Mesenchymal stem cell (in vitro differentiated cells and primary cell): ENCODE measurements around the gene BORCS5.
"Not testable (repeated sequence)": the region's sequence is repeated elsewhere in the genome, so short reads cannot be mapped to it uniquely, and the experiment has no call there.

ENCODE experiments used
- DNase-seq: peaks from one replicate; pipeline ENCODE4 v3.0.0-alpha.2; 2013
- H2AFZ ChIP-seq: one replicate; pipeline ENCODE4 v1.6.1; 2013; ENCODE audit warnings: low read depth, mild to moderate bottlenecking, control low read depth, inconsistent platforms, low read length, moderate library complexity
- H2AK5ac ChIP-seq: 2 replicates; pipeline ENCODE4 v1.6.1; 2013; ENCODE audit warnings: low read length, moderate library complexity, mild to moderate bottlenecking, inconsistent platforms; ENCODE audit not compliant: severe bottlenecking
- H2BK120ac ChIP-seq: one replicate; pipeline ENCODE4 v1.6.1; 2013; ENCODE audit warnings: low read depth, mild to moderate bottlenecking, inconsistent platforms, low read length, moderate library complexity
- H2BK12ac ChIP-seq, 2 experiments: one replicate each; pipeline ENCODE4 v1.6.1; 2013; ENCODE audit warnings: inconsistent platforms in 2 of 2, low read length in 2 of 2, mild to moderate bottlenecking in 2 of 2, moderate library complexity in 2 of 2, control low read depth in 1 of 2
- H2BK15ac ChIP-seq: one replicate; pipeline ENCODE4 v1.6.1; 2013; ENCODE audit warnings: mild to moderate bottlenecking, low read depth, inconsistent platforms; ENCODE audit not compliant: poor library complexity, severe bottlenecking
- H2BK5ac ChIP-seq: 2 replicates; pipeline ENCODE4 v1.6.1; 2013; ENCODE audit warnings: low read depth, mild to moderate bottlenecking, low read length, control low read depth, inconsistent platforms; ENCODE audit not compliant: poor library complexity, severe bottlenecking
- H3K14ac ChIP-seq, 2 experiments: one replicate each; pipeline ENCODE4 v1.6.1; 2013; ENCODE audit warnings: inconsistent platforms in 2 of 2, low read length in 2 of 2, control low read depth in 1 of 2, mild to moderate bottlenecking in 1 of 2, moderate library complexity in 1 of 2
- H3K18ac ChIP-seq, 2 experiments: one replicate each; pipeline ENCODE4 v1.6.1; 2013; ENCODE audit warnings: inconsistent platforms in 2 of 2, low read length in 2 of 2, control low read depth in 1 of 2, low read depth in 1 of 2, mild to moderate bottlenecking in 1 of 2
- H3K23ac ChIP-seq, 2 experiments: one replicate each; pipeline ENCODE4 v1.6.1; 2013; ENCODE audit warnings: inconsistent platforms in 2 of 2, low read length in 2 of 2, mild to moderate bottlenecking in 2 of 2, moderate library complexity in 2 of 2, control low read depth in 1 of 2
- H3K27ac ChIP-seq: 2 replicates; pipeline ENCODE4 v1.5.1; 2013; ENCODE audit warnings: mild to moderate bottlenecking, moderate library complexity, low read length, control low read depth, inconsistent platforms; ENCODE audit not compliant: poor library complexity, severe bottlenecking
- H3K27me3 ChIP-seq, 2 experiments: 2 replicates each; pipeline versions ENCODE4 v1.6.1 to v1.7.0; 2013; ENCODE audit warnings: low read length in 2 of 2, mild to moderate bottlenecking in 2 of 2, moderate library complexity in 2 of 2, control low read depth in 1 of 2, inconsistent platforms in 1 of 2; ENCODE audit not compliant: control insufficient read depth in 1 of 2, insufficient read depth in 1 of 2
- H3K36me3 ChIP-seq, 2 experiments: 2 replicates each; pipeline versions ENCODE4 v1.6.1 to v1.7.0; 2013; ENCODE audit warnings: low read length in 2 of 2, control low read depth in 1 of 2, inconsistent platforms in 1 of 2, low read depth in 1 of 2, mild to moderate bottlenecking in 1 of 2; ENCODE audit not compliant: insufficient read depth in 2 of 2, control insufficient read depth in 1 of 2
- H3K4ac ChIP-seq, 2 experiments: one replicate each; pipeline ENCODE4 v1.6.1; 2013; ENCODE audit warnings: inconsistent platforms in 2 of 2, low read length in 2 of 2, mild to moderate bottlenecking in 2 of 2, moderate library complexity in 2 of 2, control low read depth in 1 of 2, low read depth in 1 of 2
- H3K4me1 ChIP-seq: 2 replicates; pipeline ENCODE4 v1.6.1; 2013; ENCODE audit warnings: low read depth, low read length, control low read depth; ENCODE audit not compliant: control insufficient read depth, insufficient read depth
- H3K4me2 ChIP-seq: 2 replicates; pipeline ENCODE4 v1.6.1; 2013; ENCODE audit warnings: low read length, mild to moderate bottlenecking, inconsistent platforms; ENCODE audit not compliant: poor library complexity, severe bottlenecking
- H3K4me3 ChIP-seq, 2 experiments: 2 replicates each; pipeline versions ENCODE4 v1.5.1 to v1.7.0; 2013; ENCODE audit warnings: low read length in 2 of 2, mild to moderate bottlenecking in 2 of 2, control low read depth in 1 of 2, low read depth in 1 of 2; ENCODE audit not compliant: insufficient read depth in 1 of 2
- H3K79me1 ChIP-seq: replicated peaks from 2 replicates; pipeline ENCODE4 v1.6.1; 2013; ENCODE audit warnings: mild to moderate bottlenecking, control low read depth, low read length, inconsistent platforms; ENCODE audit not compliant: poor library complexity, severe bottlenecking
- H3K9ac ChIP-seq: 2 replicates; pipeline ENCODE4 v1.7.0; 2013; ENCODE audit warnings: mild to moderate bottlenecking, low read length, moderate library complexity
- H3K9me3 ChIP-seq: 2 replicates; pipeline ENCODE4 v1.7.0; 2013; ENCODE audit warnings: mild to moderate bottlenecking, low read length; ENCODE audit not compliant: control insufficient read depth
- H4K8ac ChIP-seq: one replicate; pipeline ENCODE4 v1.6.1; 2013; ENCODE audit warnings: inconsistent platforms, mild to moderate bottlenecking, low read length, moderate library complexity
- H4K91ac ChIP-seq: one replicate; pipeline ENCODE4 v1.6.1; 2013; ENCODE audit warnings: mild to moderate bottlenecking, low read length, inconsistent platforms
- WGBS: methylation state at CpG from one replicate; pipeline ENCODE4 v1.1.7; 2013; ENCODE audit warnings: mixed read lengths; 5-methylcytosine and 5-hydroxymethylcytosine counted together

The BORCS5 gene

DNA sequence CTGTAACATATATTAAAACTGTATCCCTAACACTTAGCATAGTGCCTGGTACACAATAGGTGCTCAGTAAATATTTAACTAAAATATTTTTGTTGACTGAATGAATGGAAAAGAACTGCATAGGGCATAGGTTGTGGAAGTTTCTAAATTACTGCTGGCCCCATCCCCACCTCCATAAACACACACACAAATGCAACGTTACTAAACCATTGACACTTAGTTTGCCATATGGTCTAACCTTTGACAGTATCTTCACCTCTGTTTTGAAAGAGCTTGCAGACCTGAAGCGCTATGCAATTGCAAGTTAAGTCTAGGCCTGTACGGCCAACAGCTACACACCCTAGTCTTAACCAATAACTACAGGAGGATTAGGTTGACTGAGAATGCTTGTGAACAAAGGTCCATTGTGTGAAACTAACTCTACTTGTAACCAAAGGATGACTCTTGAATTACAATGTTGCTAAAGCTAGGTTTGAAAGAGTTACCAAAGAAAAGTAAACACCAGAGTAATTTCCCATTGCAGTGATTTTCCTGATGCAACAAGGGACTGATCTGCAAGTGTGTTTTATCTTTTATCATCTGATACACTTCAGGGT lies 5.9 kb upstream of the BORCS5 start:
- H3K4ac ChIP-seq = no peak overlapping the region
- H4K8ac ChIP-seq = no peak overlapping the region
- H3K4me1 ChIP-seq = peaks cover 9% of the 10 kb centered on the region
- no peak overlapping the region for H3K14ac ChIP-seq
- H4K91ac ChIP-seq = no peak overlapping the region
- H2AFZ ChIP-seq = no peak overlapping the region
- H2BK120ac ChIP-seq = no peak overlapping the region
- no peaks in the 10 kb centered on the region for H3K27me3 ChIP-seq
- H2AK5ac ChIP-seq = no peak overlapping the region
- H3K9me3 ChIP-seq = no peaks in the 10 kb centered on the region
- DNase-seq = no peak
- no peaks in the 10 kb centered on the region for H3K79me1 ChIP-seq
- H2BK12ac ChIP-seq = no peak overlapping the region
- H3K4me2 ChIP-seq = no peak overlapping the region
- no peak overlapping the region for H3K4me3 ChIP-seq
- no peaks in the 10 kb centered on the region for H3K36me3 ChIP-seq
- H2BK5ac ChIP-seq = no peak overlapping the region
- 74% methylated on average over 2 of the region's 3 CpGs for WGBS
- H2BK15ac ChIP-seq = no peak overlapping the region
- no peak overlapping the region for H3K9ac ChIP-seq
- no peak overlapping the region for H3K18ac ChIP-seq
- no peak overlapping the region for H3K23ac ChIP-seq
- H3K27ac ChIP-seq = no peak overlapping the region

DNA sequence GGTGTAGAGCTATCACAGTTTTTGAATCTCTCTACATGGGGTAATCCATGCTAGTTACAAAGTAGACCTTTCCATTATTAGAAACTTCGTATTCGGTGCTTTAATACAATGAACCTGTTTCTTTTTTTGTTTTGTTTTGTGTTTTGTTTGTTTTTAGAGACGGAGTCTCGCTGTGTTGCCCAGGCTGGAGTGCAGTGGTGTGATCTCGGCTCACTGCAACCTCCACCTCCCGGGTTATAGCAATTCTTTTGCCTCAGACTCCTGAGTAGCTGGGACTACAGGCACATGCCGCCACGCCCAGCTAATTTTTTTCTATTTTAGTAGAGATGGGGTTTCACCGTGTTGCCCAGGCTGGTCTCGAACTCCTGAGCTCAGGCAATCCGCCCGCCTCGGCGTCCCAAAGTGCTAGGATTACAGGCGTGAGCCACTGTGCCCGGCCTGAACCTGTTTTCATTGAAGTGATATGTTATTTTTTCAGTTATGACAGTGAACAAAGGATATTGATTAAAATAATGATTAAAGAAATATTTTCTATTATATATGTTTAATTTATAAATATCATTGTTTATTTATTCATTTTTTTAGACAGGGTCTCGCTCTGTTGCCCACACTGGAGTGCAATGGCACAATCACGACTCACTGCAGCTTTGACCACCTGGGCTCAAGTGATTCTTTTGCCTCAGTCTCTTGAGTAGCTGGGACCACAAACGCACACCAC lies 5.3 kb upstream of the BORCS5 start:
- not testable (repeated sequence) for H3K4me1 ChIP-seq, H2BK120ac ChIP-seq

DNA sequence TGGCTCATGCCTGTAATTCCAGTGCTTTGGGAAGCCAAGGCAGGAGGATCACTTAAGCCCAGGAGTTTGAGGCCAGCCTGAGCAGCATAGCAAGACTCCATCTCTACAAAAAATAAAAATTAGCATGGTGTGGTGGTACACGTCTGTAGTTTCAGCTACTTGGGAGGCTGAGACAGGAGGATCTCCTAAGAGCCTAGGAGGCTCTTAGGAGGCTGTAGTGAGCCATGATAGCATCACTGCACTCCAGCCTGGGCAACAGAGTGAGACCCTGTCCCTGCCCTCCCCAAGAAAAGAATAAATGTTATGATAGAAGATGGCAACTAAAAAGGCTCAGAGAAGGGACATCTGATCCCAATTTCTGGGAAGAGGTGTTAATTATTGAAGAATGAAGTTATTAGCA lies 3.6 kb upstream of the BORCS5 start:
- H3K14ac ChIP-seq = no peak overlapping the region
- H2BK120ac ChIP-seq = no peak overlapping the region
- WGBS = 100% methylated on average over 1 of the region's 1 CpG
- H2BK5ac ChIP-seq = no peak overlapping the region
- H4K8ac ChIP-seq = no peak overlapping the region
- H3K9ac ChIP-seq = no peak overlapping the region
- H3K23ac ChIP-seq = no peak overlapping the region
- no peak overlapping the region for H3K4me2 ChIP-seq
- no peak overlapping the region for H2AFZ ChIP-seq
- H3K36me3 ChIP-seq = no peaks in the 10 kb centered on the region
- H3K4me3 ChIP-seq = no peak overlapping the region
- H3K4me1 ChIP-seq = peaks cover 9% of the 10 kb centered on the region
- no peak overlapping the region for H2AK5ac ChIP-seq
- no peak overlapping the region for H2BK12ac ChIP-seq
- no peak overlapping the region for H3K27ac ChIP-seq
- H3K27me3 ChIP-seq = no peaks in the 10 kb centered on the region
- H3K18ac ChIP-seq = no peak overlapping the region
- H3K9me3 ChIP-seq = no peaks in the 10 kb centered on the region
- DNase-seq = no peak
- H4K91ac ChIP-seq = no peak overlapping the region
- peaks cover 6% of the 10 kb centered on the region for H3K79me1 ChIP-seq
- no peak overlapping the region for H3K4ac ChIP-seq
- H2BK15ac ChIP-seq = no peak overlapping the region

More for the DNA sequence above, 5.3 kb upstream of the BORCS5 start:
- not testable (repeated sequence) for H3K4ac ChIP-seq, H3K23ac ChIP-seq, H3K18ac ChIP-seq, H3K14ac ChIP-seq, H3K4me2 ChIP-seq, H2BK12ac ChIP-seq, H2BK5ac ChIP-seq, H3K4me3 ChIP-seq, H3K79me1 ChIP-seq, H2AK5ac ChIP-seq, H4K8ac ChIP-seq, H2BK15ac ChIP-seq, H3K27ac ChIP-seq, H4K91ac ChIP-seq, H3K27me3 ChIP-seq, H3K9me3 ChIP-seq, H3K9ac ChIP-seq, H2AFZ ChIP-seq, DNase-seq, H3K36me3 ChIP-seq
- 97% methylated on average over 16 of the region's 19 CpGs for WGBS

DNA sequence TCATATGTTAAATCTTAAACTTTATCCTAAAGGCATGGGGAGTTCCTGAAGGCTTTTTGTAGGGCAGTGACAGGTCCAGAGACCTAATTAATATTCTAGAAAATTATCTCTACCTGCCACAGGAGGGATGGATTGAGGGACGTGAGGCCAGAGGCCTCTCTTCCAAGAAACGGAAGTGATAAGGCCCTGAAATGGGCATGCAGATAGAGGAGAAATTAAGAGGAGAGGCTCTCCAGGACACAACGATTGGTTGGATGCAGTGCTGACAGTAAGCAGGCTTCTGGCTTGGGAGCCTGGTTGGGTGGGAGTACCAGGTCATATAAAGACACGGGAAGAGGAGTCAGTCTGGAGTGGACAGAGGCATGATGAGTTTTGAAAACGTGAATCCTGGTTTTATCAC lies 3.1 kb upstream of the BORCS5 start:
- Histone ChIP-seq H3K4me2 (no peak overlapping the region), H3K27ac (no peak overlapping the region), H3K4ac (no peak overlapping the region), H2BK15ac (no peak overlapping the region), H3K4me3 (no peak overlapping the region), H3K14ac (no peak overlapping the region), H3K18ac (no peak overlapping the region), H2BK5ac (no peak overlapping the region), H2BK120ac (no peak overlapping the region), H3K9me3 (no peaks in the 10 kb centered on the region), H3K36me3 (no peaks in the 10 kb centered on the region), H3K4me1 (peaks cover 9% of the 10 kb centered on the region), H2AK5ac (no peak overlapping the region), H2BK12ac (no peak overlapping the region), H3K79me1 (peaks cover 8% of the 10 kb centered on the region), H3K23ac (no peak overlapping the region), H2AFZ (no peak overlapping the region), H3K9ac (no peak overlapping the region), H4K91ac (no peak overlapping the region), H4K8ac (no peak overlapping the region), H3K27me3 (no peaks in the 10 kb centered on the region)
- DNase-seq = no peak
- WGBS = 68% methylated on average over 4 of the region's 5 CpGs
